Gastrocnemius medialis (tissue), 4 donors: ENCODE results near the gene RAD51C.

ENCODE experiments used
- CTCF ChIP-seq, 5 experiments: fragments of 450-650 bp in 3 of 5; fragments of 200-600 bp in 2 of 5; sonication (generic) in 2 of 5; IDR thresholded peaks in 4 of 5; conservative IDR thresholded peaks in 1 of 5; 1 replicate in 4 of 5; 2 replicates in 1 of 5; pipeline ENCODE4 v1.5.1; 2016 to 2019; ENCODE audit warnings: antibody characterized with exemption in 5 of 5, mild to moderate bottlenecking in 3 of 5, moderate library complexity in 3 of 5
- POLR2A ChIP-seq, 2 donors: fragments of 450-650 bp; IDR thresholded peaks; one replicate each; pipeline ENCODE4 v1.6.1; 2017; ENCODE audit warnings: antibody characterized with exemption in 2 of 2, mild to moderate bottlenecking in 2 of 2, moderate library complexity in 2 of 2

- TF ChIP-seq CTCF (IDR thresholded peaks at IDR 0.05 in 4 of 5, conservative IDR thresholded peaks at IDR 0.05 in 1 of 5) (no peak), POLR2A (IDR thresholded peaks at IDR 0.05) (no peak)
Measured at GRCh38 chr17:58755577-58756245, 63.3 kb downstream of the RAD51C start, which contains the start of gene PPM1E.
